Tibial nerve (tissue), 3 donors: Measurements from ENCODE around the gene CC2D2A.

Source experiments
- POLR2A ChIP-seq, 2 donors: fragments of 450-650 bp; IDR thresholded peaks; one replicate each; pipeline ENCODE4 v1.6.1; 2017; ENCODE audit warnings: antibody characterized with exemption in 2 of 2, mild to moderate bottlenecking in 2 of 2, moderate library complexity in 2 of 2
- TF ChIP-seq, protein P1 (sequence below), 5 experiments: fragments of 200-600 bp in 3 of 5; fragments of 450-650 bp in 2 of 5; sonication (generic) in 3 of 5; IDR thresholded peaks; one replicate each; pipeline ENCODE4 v1.5.1; 2016 to 2019; ENCODE audit warnings: antibody characterized with exemption in 5 of 5, mild to moderate bottlenecking in 3 of 5, moderate library complexity in 2 of 5

- TF ChIP-seq, protein P1, sequence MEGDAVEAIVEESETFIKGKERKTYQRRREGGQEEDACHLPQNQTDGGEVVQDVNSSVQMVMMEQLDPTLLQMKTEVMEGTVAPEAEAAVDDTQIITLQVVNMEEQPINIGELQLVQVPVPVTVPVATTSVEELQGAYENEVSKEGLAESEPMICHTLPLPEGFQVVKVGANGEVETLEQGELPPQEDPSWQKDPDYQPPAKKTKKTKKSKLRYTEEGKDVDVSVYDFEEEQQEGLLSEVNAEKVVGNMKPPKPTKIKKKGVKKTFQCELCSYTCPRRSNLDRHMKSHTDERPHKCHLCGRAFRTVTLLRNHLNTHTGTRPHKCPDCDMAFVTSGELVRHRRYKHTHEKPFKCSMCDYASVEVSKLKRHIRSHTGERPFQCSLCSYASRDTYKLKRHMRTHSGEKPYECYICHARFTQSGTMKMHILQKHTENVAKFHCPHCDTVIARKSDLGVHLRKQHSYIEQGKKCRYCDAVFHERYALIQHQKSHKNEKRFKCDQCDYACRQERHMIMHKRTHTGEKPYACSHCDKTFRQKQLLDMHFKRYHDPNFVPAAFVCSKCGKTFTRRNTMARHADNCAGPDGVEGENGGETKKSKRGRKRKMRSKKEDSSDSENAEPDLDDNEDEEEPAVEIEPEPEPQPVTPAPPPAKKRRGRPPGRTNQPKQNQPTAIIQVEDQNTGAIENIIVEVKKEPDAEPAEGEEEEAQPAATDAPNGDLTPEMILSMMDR (IDR thresholded peaks at IDR 0.05): no peak
- no peak for TF ChIP-seq POLR2A (IDR thresholded peaks at IDR 0.05)
Measured at GRCh38 chr4:15636818-15637217, 167.1 kb downstream of the CC2D2A start.
